Upper lobe of left lung (tissue), 6 donors: Measurements from ENCODE around the gene NEURL1B. TPM values are rescaled to one million over a fixed set of nuclear protein-coding genes. Genes with fewer than 3 reads are reported as not detected.

ENCODE experiments used
- ATAC-seq, 2 donors: fragments of 200-7000 bp; cut with Tn5 transposase; one replicate each; pipeline ENCODE4 v1.9.1; 2022; ENCODE audit warnings: mild to moderate bottlenecking in 2 of 2, moderate library complexity in 2 of 2; ENCODE audit not compliant: low FRiP score in 2 of 2
- DNase-seq, 2 donors: peaks; one replicate each; pipeline ENCODE4 v3.0.0-alpha.2; 2019 to 2020
- H3K27ac ChIP-seq, 4 donors: fragments of 200-600 bp; sonication (generic); one replicate each; pipeline ENCODE4 v1.5.1; 2016 to 2019
- H3K27me3 ChIP-seq, 4 donors: fragments of 200-600 bp; sonication (generic); one replicate each; pipeline ENCODE4 v1.5.1; 2017 to 2019
- H3K36me3 ChIP-seq, 4 donors: fragments of 200-600 bp; sonication (generic); one replicate each; pipeline ENCODE4 v1.5.1; 2016 to 2019
- H3K4me1 ChIP-seq, 4 donors: fragments of 200-600 bp; sonication (generic); one replicate each; pipeline ENCODE4 v1.5.1; 2018 to 2019
- H3K4me3 ChIP-seq, 4 donors: fragments of 200-600 bp; sonication (generic); one replicate each; pipeline ENCODE4 v1.5.1; 2017 to 2019; ENCODE audit warnings: mild to moderate bottlenecking in 2 of 4, moderate library complexity in 1 of 4
- H3K9me3 ChIP-seq, 4 donors: fragments of 200-600 bp; sonication (generic); one replicate each; pipeline ENCODE4 v1.5.1; 2018 to 2019
- CTCF ChIP-seq, 6 experiments: fragments of 450-650 bp in 4 of 6; fragments of 200-600 bp in 2 of 6; sonication (generic) in 2 of 6; IDR thresholded peaks; one replicate each; pipeline ENCODE4 v1.5.1; 2016 to 2019; ENCODE audit warnings: antibody characterized with exemption in 6 of 6
- EP300 ChIP-seq, 4 donors: sonication (generic); formaldehyde crosslinking; IDR thresholded peaks; one replicate each; pipeline ENCODE4 v1.5.1; 2017; ENCODE audit warnings: antibody characterized with exemption in 4 of 4, control low read depth in 2 of 4
- POLR2A ChIP-seq, 4 donors: fragments of 450-650 bp; IDR thresholded peaks; one replicate each; pipeline ENCODE4 v1.5.1; 2016 to 2017; ENCODE audit warnings: antibody characterized with exemption in 4 of 4, mild to moderate bottlenecking in 2 of 4
- POLR2AphosphoS5 ChIP-seq, 2 donors: sonication (generic); formaldehyde crosslinking; IDR thresholded peaks; one replicate each; pipeline ENCODE4 v1.5.1; 2017; ENCODE audit warnings: antibody characterized with exemption in 2 of 2
- WGBS, 2 donors: methylation state at CpG; one replicate each; pipeline ENCODE4 v1.1.5; 2017 to 2018; 5-methylcytosine and 5-hydroxymethylcytosine counted together
- total RNA-seq, 6 donors: library from RNA; depleted of rRNA in 4 of 6; stranded (reverse); fragments of >200 nt in 4 of 6; gene quantifications; one replicate each; pipeline versions ENCODE4 v1.1.0 to v1.2.1, GENCODE V29; 2016 to 2021
- donor health status: DM: no; HTN: no; CAD: no; lungs with moderate emphysema.
- donor health status: DM: no; HTN: yes; CAD: no; lungs with severe emphysema.

Gene NEURL1B
- 10 to 100 TPM in 4 of 6 donors, 1 to 10 TPM in 2; 6.3 to 29.4 (median 15.1) TPM for total RNA-seq

GRCh38 chr5:172640822-172641358, at the start of gene NEURL1B:
TSS of gene NEURL1B (plus strand) at chr5:172641263. CDS start at chr5:172641407, 144 bp downstream.
- Histone ChIP-seq H3K27ac (peak within 1 kb of the TSS; percentile 76 to 88 (median 86)), H3K4me3 (peak within 1 kb of the TSS; percentile 75 to 94 (median 82)), H3K9me3 (no peaks in the 10 kb centered on the region), H3K4me1 (peaks cover 22 to 44% (median 30%) of the 10 kb centered on the region in 4 donors), H3K36me3 (no peaks in the 10 kb centered on the region), H3K27me3 (peaks cover 0 to 8% (median 0%) of the 10 kb centered on the region in 4 donors)
- peak in 2 of 4 donors; percentile 35 to 38 for TF ChIP-seq POLR2A (IDR thresholded peaks at IDR 0.05)
- no peak for TF ChIP-seq POLR2AphosphoS5 (IDR thresholded peaks at IDR 0.05)
- TF ChIP-seq CTCF (IDR thresholded peaks at IDR 0.05), result peak in 2 of 6 experiments; percentile 12 to 23
- no peak for TF ChIP-seq EP300 (IDR thresholded peaks at IDR 0.05)
- ATAC-seq, result peak in 1 of 2 donors; percentile 93
- 0 to 5% methylated on average over 8 to 21 of the region's 54 CpGs for WGBS, 2 donors
- peak; percentile 63 to 95 for DNase-seq

- H3K4me1 ChIP-seq, result peaks cover 0 to 5% (median under 1%) of the 10 kb centered on the region in 4 donors
- TF ChIP-seq POLR2AphosphoS5 (IDR thresholded peaks at IDR 0.05) (no peak), EP300 (IDR thresholded peaks at IDR 0.05) (no peak), CTCF (IDR thresholded peaks at IDR 0.05) (no peak), POLR2A (IDR thresholded peaks at IDR 0.05) (no peak)
- DNase-seq (no peak), ATAC-seq (no peak)
- H3K9me3 ChIP-seq, result no peaks in the 10 kb centered on the region
- no peaks in the 10 kb centered on the region for H3K36me3 ChIP-seq
- no peaks in the 10 kb centered on the region for H3K27me3 ChIP-seq
- no peak overlapping the region for H3K27ac ChIP-seq
- 89 to 91% methylated on average over 6 of the region's 6 CpGs for WGBS, 2 donors
- H3K4me3 ChIP-seq, result no peak overlapping the region
Measured at GRCh38 chr5:172591636-172592035, 49.4 kb upstream of the NEURL1B start.

GRCh38 chr5:172592881-172593280, 48.2 kb upstream of the NEURL1B start:
- no peak for ATAC-seq
- 87 to 94% methylated on average over 5 of the region's 5 CpGs for WGBS, 2 donors
- no peaks in the 10 kb centered on the region for H3K9me3 ChIP-seq
- H3K27ac ChIP-seq, result no peak overlapping the region
- DNase-seq, result no peak
- H3K36me3 ChIP-seq, result no peaks in the 10 kb centered on the region
- no peaks in the 10 kb centered on the region for H3K4me1 ChIP-seq
- TF ChIP-seq POLR2AphosphoS5 (IDR thresholded peaks at IDR 0.05) (no peak), EP300 (IDR thresholded peaks at IDR 0.05) (no peak), POLR2A (IDR thresholded peaks at IDR 0.05) (no peak), CTCF (IDR thresholded peaks at IDR 0.05) (no peak)
- H3K4me3 ChIP-seq, result no peak overlapping the region
- no peaks in the 10 kb centered on the region for H3K27me3 ChIP-seq

GRCh38 chr5:172593306-172593705, 47.8 kb upstream of the NEURL1B start:
- no peaks in the 10 kb centered on the region for H3K9me3 ChIP-seq
- no peaks in the 10 kb centered on the region for H3K4me1 ChIP-seq
- H3K4me3 ChIP-seq, result no peak overlapping the region
- TF ChIP-seq CTCF (IDR thresholded peaks at IDR 0.05) (no peak), EP300 (IDR thresholded peaks at IDR 0.05) (no peak), POLR2AphosphoS5 (IDR thresholded peaks at IDR 0.05) (no peak), POLR2A (IDR thresholded peaks at IDR 0.05) (no peak)
- H3K27ac ChIP-seq, result no peak overlapping the region
- no peaks in the 10 kb centered on the region for H3K27me3 ChIP-seq
- 89% methylated on average over 12 of the region's 12 CpGs for whole genome bisulfite sequencing, 2 donors
- ATAC-seq (no peak), DNase-seq (no peak)
- no peaks in the 10 kb centered on the region for H3K36me3 ChIP-seq

GRCh38 chr5:172593721-172594235, 47.3 kb upstream of the NEURL1B start:
- ATAC-seq, result no peak
- H3K4me3 ChIP-seq, result no peak overlapping the region
- H3K4me1 ChIP-seq, result no peaks in the 10 kb centered on the region
- H3K27me3 ChIP-seq, result no peaks in the 10 kb centered on the region
- no peaks in the 10 kb centered on the region for H3K9me3 ChIP-seq
- H3K36me3 ChIP-seq, result no peaks in the 10 kb centered on the region
- 90 to 94% methylated on average over 8 of the region's 8 CpGs for WGBS, 2 donors
- DNase-seq, result no peak
- no peak overlapping the region for H3K27ac ChIP-seq
- TF ChIP-seq POLR2AphosphoS5 (IDR thresholded peaks at IDR 0.05) (no peak), CTCF (IDR thresholded peaks at IDR 0.05) (no peak)
